Measurements from ENCODE around the gene SKIDA1.

Gene SKIDA1

DNA sequence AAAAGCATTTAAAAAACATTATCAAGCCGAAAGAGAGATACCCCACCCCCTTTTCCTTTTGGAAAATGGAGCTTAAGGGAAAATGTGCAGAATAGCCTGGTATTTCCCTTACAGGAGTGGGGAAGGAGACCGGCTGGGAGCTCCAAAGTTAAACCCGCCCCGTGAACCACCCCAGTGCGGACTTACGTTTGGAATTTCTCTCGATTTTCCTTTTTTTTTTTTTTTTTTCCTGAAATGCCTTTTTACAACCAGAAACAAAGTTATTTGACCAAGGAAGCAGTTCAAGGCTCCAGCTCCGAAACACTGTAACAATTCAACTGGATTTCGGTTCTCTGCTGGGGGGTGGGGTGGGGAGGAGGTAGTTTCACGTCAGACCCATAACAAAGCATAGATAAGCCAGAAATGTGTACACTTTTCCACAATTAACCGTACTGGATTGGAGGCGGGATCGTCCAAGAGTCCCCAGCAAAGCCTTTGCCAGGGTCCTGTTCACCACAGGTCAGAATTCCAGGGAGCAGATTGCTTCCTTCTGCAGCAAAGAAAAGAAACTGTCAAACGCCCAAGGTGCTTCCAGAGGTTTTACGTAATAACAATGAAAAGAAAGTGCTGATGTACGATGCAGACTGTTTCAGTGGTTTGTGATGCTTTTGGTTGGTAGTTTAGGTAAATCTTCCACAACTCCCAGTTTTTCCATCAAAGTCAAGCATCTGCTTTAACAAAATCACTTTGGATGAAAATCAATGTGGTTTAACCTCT, 6.7 kb downstream of the SKIDA1 start (continued):
- TF ChIP-seq, protein P1, sequence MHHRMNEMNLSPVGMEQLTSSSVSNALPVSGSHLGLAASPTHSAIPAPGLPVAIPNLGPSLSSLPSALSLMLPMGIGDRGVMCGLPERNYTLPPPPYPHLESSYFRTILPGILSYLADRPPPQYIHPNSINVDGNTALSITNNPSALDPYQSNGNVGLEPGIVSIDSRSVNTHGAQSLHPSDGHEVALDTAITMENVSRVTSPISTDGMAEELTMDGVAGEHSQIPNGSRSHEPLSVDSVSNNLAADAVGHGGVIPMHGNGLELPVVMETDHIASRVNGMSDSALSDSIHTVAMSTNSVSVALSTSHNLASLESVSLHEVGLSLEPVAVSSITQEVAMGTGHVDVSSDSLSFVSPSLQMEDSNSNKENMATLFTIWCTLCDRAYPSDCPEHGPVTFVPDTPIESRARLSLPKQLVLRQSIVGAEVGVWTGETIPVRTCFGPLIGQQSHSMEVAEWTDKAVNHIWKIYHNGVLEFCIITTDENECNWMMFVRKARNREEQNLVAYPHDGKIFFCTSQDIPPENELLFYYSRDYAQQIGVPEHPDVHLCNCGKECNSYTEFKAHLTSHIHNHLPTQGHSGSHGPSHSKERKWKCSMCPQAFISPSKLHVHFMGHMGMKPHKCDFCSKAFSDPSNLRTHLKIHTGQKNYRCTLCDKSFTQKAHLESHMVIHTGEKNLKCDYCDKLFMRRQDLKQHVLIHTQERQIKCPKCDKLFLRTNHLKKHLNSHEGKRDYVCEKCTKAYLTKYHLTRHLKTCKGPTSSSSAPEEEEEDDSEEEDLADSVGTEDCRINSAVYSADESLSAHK (tag by site-specific recombination; IDR thresholded peaks at IDR 0.05) = peak; percentile 100
- TF ChIP-seq KLF1 (tag by site-specific recombination; IDR thresholded peaks at IDR 0.05) = peak; percentile 21; the same call in 1 of the 2 replicates

DNA sequence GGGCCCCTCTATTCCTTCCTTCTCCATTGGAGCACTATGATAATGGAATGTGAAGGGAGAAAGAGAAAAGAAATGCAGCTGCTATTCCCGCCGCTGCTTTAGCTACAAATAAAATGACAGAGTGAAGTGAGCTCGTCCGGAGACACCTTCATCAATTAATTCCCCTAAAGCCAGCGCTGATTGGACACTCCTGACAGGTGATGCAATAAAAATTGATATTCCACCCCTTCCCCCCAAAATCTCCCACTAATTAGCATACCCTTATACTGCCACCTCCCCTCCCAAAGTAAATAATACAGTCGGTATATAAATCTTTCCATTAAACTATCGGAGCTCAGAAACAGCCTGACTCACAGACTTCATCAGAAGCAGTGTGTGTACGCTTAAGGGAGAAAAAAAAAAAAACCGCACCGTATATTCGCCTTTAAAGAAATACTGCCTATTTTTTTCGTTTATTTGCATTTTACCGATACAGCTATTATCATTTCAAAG, 7.3 kb downstream of the SKIDA1 start:
- no peaks in the 10 kb centered on the region for H3K9me3 ChIP-seq (ENCODE audit: control insufficient read depth, insufficient read depth, low read depth, low read length)
- H3K27ac ChIP-seq (ENCODE audit: extremely low read depth, low read depth, low read length) = peak overlapping the region; percentile 85
- ChIA-PET POLR2A (interaction anchor here (0.6 to 3.2 kb wide), 13 partner anchors 9 to 711 kb away, joined by 3 to 23 read pairs (median 5); partner anchors contain the start of gene MLLT10), CTCF (interaction anchor here (0.6 to 0.9 kb wide), 3 partner anchors 20 to 1681 kb away, joined by 3 read pairs; no protein-coding TSS in a partner anchor)
- H3K36me3 ChIP-seq (ENCODE audit: control insufficient read depth in 2 of 2, insufficient read depth in 1 of 2, low read length in 2 of 2) = no peaks in the 10 kb centered on the region
- H3K4me1 ChIP-seq (ENCODE audit: control insufficient read depth, insufficient read depth, low read length) = peaks cover 29% of the 10 kb centered on the region
- peak overlapping the region; percentile 65 for H3K4me3 ChIP-seq (ENCODE audit: low read depth, low read length)
- TF ChIP-seq ZNF768 (tag by site-specific recombination; IDR thresholded peaks at IDR 0.05) (no peak), MEIS1 (CRISPR knock-in tag; IDR thresholded peaks at IDR 0.05; ENCODE audit: borderline replicate concordance) (no peak), ZNF837 (tag by site-specific recombination; IDR thresholded peaks at IDR 0.05) (no peak), ZIC2 (tag by site-specific recombination; IDR thresholded peaks at IDR 0.05) (no peak), ZNF302 (tag by site-specific recombination; IDR thresholded peaks at IDR 0.05; ENCODE audit: low read depth) (no peak), ZBTB8A (tag by site-specific recombination; IDR thresholded peaks at IDR 0.05) (no peak), KLF10 (tag by site-specific recombination; IDR thresholded peaks at IDR 0.05) (peak; percentile 67; the same call in 1 of the 2 replicates), ZNF701 (tag by site-specific recombination; IDR thresholded peaks at IDR 0.05) (no peak), ZNF48 (tag by site-specific recombination; IDR thresholded peaks at IDR 0.05) (no peak), ZNF311 (tag by site-specific recombination; IDR thresholded peaks at IDR 0.05; ENCODE audit: borderline replicate concordance) (no peak), ZNF2 (tag by site-specific recombination; IDR thresholded peaks at IDR 0.05) (no peak), OVOL3 (tag by site-specific recombination; IDR thresholded peaks at IDR 0.05) (peak; percentile 28), KLF7 (tag by site-specific recombination; IDR thresholded peaks at IDR 0.05; ENCODE audit: borderline replicate concordance) (peak; percentile 60; the same call in 1 of the 2 replicates), OSR2 (tag by site-specific recombination; IDR thresholded peaks at IDR 0.05) (peak; percentile 73; the same call in 1 of the 2 replicates), ZSCAN23 (tag by site-specific recombination; IDR thresholded peaks at IDR 0.05) (peak; percentile 59; the same call in 1 of the 2 replicates)
- TF ChIP-seq, protein P2, sequence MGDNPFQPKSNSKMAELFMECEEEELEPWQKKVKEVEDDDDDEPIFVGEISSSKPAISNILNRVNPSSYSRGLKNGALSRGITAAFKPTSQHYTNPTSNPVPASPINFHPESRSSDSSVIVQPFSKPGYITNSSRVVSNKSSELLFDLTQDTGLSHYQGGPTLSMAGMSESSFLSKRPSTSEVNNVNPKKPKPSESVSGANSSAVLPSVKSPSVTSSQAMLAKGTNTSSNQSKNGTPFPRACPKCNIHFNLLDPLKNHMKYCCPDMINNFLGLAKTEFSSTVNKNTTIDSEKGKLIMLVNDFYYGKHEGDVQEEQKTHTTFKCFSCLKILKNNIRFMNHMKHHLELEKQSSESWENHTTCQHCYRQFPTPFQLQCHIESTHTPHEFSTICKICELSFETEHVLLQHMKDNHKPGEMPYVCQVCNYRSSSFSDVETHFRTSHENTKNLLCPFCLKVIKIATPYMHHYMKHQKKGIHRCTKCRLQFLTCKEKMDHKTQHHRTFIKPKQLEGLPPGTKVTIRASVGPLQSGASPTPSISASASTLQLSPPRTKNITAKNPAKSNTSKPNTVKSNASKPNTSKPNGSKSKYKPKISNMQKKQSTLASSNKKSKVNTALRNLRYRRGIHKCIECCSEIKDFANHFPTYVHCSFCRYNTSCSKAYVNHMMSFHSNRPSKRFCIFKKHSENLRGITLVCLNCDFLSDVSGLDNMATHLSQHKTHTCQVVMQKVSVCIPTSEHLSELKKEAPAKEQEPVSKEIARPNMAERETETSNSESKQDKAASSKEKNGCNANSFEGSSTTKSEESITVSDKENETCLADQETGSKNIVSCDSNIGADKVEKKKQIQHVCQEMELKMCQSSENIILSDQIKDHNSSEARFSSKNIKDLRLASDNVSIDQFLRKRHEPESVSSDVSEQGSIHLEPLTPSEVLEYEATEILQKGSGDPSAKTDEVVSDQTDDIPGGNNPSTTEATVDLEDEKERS (tag by site-specific recombination; IDR thresholded peaks at IDR 0.05) = no peak
- TF ChIP-seq, protein P3, sequence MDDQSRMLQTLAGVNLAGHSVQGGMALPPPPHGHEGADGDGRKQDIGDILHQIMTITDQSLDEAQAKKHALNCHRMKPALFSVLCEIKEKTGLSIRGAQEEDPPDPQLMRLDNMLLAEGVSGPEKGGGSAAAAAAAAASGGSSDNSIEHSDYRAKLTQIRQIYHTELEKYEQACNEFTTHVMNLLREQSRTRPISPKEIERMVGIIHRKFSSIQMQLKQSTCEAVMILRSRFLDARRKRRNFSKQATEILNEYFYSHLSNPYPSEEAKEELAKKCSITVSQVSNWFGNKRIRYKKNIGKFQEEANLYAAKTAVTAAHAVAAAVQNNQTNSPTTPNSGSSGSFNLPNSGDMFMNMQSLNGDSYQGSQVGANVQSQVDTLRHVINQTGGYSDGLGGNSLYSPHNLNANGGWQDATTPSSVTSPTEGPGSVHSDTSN (CRISPR knock-in tag; IDR thresholded peaks at IDR 0.05) = no peak
- TF ChIP-seq, protein P4, sequence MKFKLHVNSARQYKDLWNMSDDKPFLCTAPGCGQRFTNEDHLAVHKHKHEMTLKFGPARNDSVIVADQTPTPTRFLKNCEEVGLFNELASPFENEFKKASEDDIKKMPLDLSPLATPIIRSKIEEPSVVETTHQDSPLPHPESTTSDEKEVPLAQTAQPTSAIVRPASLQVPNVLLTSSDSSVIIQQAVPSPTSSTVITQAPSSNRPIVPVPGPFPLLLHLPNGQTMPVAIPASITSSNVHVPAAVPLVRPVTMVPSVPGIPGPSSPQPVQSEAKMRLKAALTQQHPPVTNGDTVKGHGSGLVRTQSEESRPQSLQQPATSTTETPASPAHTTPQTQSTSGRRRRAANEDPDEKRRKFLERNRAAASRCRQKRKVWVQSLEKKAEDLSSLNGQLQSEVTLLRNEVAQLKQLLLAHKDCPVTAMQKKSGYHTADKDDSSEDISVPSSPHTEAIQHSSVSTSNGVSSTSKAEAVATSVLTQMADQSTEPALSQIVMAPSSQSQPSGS (tag by site-specific recombination; IDR thresholded peaks at IDR 0.05; ENCODE audit: low read depth) = peak; percentile 64
- TF ChIP-seq, protein P5, sequence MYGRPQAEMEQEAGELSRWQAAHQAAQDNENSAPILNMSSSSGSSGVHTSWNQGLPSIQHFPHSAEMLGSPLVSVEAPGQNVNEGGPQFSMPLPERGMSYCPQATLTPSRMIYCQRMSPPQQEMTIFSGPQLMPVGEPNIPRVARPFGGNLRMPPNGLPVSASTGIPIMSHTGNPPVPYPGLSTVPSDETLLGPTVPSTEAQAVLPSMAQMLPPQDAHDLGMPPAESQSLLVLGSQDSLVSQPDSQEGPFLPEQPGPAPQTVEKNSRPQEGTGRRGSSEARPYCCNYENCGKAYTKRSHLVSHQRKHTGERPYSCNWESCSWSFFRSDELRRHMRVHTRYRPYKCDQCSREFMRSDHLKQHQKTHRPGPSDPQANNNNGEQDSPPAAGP (tag by site-specific recombination; IDR thresholded peaks at IDR 0.05) = peak; percentile 72
- TF ChIP-seq, protein P6, sequence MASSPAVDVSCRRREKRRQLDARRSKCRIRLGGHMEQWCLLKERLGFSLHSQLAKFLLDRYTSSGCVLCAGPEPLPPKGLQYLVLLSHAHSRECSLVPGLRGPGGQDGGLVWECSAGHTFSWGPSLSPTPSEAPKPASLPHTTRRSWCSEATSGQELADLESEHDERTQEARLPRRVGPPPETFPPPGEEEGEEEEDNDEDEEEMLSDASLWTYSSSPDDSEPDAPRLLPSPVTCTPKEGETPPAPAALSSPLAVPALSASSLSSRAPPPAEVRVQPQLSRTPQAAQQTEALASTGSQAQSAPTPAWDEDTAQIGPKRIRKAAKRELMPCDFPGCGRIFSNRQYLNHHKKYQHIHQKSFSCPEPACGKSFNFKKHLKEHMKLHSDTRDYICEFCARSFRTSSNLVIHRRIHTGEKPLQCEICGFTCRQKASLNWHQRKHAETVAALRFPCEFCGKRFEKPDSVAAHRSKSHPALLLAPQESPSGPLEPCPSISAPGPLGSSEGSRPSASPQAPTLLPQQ (tag by site-specific recombination; IDR thresholded peaks at IDR 0.05) = 0 out of 2 replicates have a peak, but pooled peaks have one; percentile 16
- TF ChIP-seq, protein P7, sequence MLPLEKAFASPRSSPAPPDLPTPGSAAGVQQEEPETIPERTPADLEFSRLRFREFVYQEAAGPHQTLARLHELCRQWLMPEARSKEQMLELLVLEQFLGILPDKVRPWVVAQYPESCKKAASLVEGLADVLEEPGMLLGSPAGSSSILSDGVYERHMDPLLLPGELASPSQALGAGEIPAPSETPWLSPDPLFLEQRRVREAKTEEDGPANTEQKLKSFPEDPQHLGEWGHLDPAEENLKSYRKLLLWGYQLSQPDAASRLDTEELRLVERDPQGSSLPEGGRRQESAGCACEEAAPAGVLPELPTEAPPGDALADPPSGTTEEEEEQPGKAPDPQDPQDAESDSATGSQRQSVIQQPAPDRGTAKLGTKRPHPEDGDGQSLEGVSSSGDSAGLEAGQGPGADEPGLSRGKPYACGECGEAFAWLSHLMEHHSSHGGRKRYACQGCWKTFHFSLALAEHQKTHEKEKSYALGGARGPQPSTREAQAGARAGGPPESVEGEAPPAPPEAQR (tag by site-specific recombination; IDR thresholded peaks at IDR 0.05) = no peak
